Left lung (tissue), 10 donors: Measurements from ENCODE around the gene P2RY12. TPM values are rescaled to one million over a fixed set of nuclear protein-coding genes. Genes with fewer than 3 reads are reported as not detected.
A peak's percentile ranks its signal among the peaks of the same experiment; 100 is the strongest.

Experiments used
- ATAC-seq: fragments of 200-7000 bp; cut with Tn5 transposase; one replicate; pipeline ENCODE4 v1.9.1; 2020; ENCODE audit warnings: moderate library complexity
- DNase-seq, 4 donors: peaks; one replicate each; pipeline ENCODE4 v3.0.0-alpha.2; 2013 to 2020
- H3K27ac ChIP-seq, 2 donors: fragments of 200-600 bp; sonication (generic) in 1 of 2; one replicate each; pipeline versions ENCODE4 v1.5.0 to v1.8.0; 2020 to 2021
- H3K27me3 ChIP-seq, 2 donors: fragments of 200-600 bp; sonication (generic) in 1 of 2; one replicate each; pipeline versions ENCODE4 v1.5.0 to v1.8.0; 2020 to 2021
- H3K36me3 ChIP-seq, 2 donors: fragments of 200-600 bp; sonication (generic) in 1 of 2; one replicate each; pipeline versions ENCODE4 v1.5.0 to v1.8.0; 2020 to 2021
- H3K4me1 ChIP-seq, 2 donors: fragments of 200-600 bp; one replicate each; pipeline ENCODE4 v1.8.0; 2021
- H3K4me3 ChIP-seq, 2 donors: fragments of 200-600 bp; sonication (generic) in 1 of 2; one replicate each; pipeline versions ENCODE4 v1.5.0 to v1.8.0; 2020 to 2021; ENCODE audit warnings: mild to moderate bottlenecking in 1 of 2
- H3K9me3 ChIP-seq, 2 donors: fragments of 200-600 bp; sonication (generic) in 1 of 2; one replicate each; pipeline versions ENCODE4 v1.5.0 to v1.8.0; 2020 to 2021
- intact Hi-C, 2 donors: fragments of 100-400 bp; cut with DNase I; formaldehyde crosslinking; loops; one replicate each; pipeline versions ENCODE4 v1.11.2 to v1.14.2; 2022
- polyA plus RNA-seq, 6 donors: library from polyadenylated mRNA; unstranded; fragments of 120-200 nt; gene quantifications; one replicate each; pipeline ENCODE4 v1.2.1, GENCODE V29; 2013; ENCODE audit not compliant: insufficient read length in 6 of 6
- total RNA-seq, 2 donors: library from RNA; stranded (reverse); fragmentation: NEBNext Ultra II Directional; extraction: Animal tissue kit (Norgen Biotek cat#: 25700); gene quantifications; one replicate each; pipeline ENCODE4 v1.2.1, GENCODE V29; 2021
- TF ChIP-seq, protein P1 (sequence below), 2 donors: fragments of 200-600 bp; sonication (generic) in 1 of 2; IDR thresholded peaks; one replicate each; pipeline versions ENCODE4 v1.5.0 to v1.8.0; 2021; ENCODE audit warnings: antibody characterized with exemption in 2 of 2
- donor health status: DM: no; HTN: yes; CAD: no.
- donor health status: DM: no; HTN: no; CAD: no.

The P2RY12 gene
- total and polyA plus RNA-seq, 8 donors: 0.58 to 4.0 (median 1.4) TPM

DNA sequence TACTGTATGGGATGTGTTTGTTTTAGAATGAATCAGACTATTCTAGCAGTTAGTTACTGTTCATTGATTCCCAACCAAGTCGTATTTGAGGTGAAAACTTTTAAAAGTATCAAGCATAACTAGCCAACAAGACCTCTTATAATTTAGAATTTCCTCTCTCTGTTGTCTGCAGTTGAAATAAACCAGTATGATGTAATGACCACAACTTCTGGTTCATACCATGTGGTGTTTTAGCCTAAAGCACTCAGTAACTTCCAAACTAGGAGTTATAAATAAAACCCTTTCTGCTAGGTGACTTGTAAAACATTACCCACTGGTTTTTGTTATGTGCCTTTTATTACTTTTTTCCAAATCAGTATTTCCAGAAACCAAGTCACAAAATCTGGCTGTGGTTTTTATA is 19.8 kb upstream of the P2RY12 start:
- intact Hi-C loops: no loop called here
- no peaks in the 10 kb centered on the region for H3K36me3 ChIP-seq
- ATAC-seq (peak; percentile 32), DNase-seq (no peak)
- TF ChIP-seq, protein P1, sequence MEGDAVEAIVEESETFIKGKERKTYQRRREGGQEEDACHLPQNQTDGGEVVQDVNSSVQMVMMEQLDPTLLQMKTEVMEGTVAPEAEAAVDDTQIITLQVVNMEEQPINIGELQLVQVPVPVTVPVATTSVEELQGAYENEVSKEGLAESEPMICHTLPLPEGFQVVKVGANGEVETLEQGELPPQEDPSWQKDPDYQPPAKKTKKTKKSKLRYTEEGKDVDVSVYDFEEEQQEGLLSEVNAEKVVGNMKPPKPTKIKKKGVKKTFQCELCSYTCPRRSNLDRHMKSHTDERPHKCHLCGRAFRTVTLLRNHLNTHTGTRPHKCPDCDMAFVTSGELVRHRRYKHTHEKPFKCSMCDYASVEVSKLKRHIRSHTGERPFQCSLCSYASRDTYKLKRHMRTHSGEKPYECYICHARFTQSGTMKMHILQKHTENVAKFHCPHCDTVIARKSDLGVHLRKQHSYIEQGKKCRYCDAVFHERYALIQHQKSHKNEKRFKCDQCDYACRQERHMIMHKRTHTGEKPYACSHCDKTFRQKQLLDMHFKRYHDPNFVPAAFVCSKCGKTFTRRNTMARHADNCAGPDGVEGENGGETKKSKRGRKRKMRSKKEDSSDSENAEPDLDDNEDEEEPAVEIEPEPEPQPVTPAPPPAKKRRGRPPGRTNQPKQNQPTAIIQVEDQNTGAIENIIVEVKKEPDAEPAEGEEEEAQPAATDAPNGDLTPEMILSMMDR (IDR thresholded peaks at IDR 0.05): no peak
- no peak overlapping the region for H3K4me3 ChIP-seq
- H3K9me3 ChIP-seq: no peaks in the 10 kb centered on the region
- H3K27ac ChIP-seq: no peak overlapping the region
- H3K27me3 ChIP-seq: no peaks in the 10 kb centered on the region
- peaks cover 0 to 9% of the 10 kb centered on the region in 2 donors for H3K4me1 ChIP-seq

- H3K9me3 ChIP-seq: no peaks in the 10 kb centered on the region
- H3K27ac ChIP-seq: no peak overlapping the region
- no peak overlapping the region for H3K4me3 ChIP-seq
- DNase-seq (no peak), ATAC-seq (peak; percentile 16)
- H3K27me3 ChIP-seq: no peaks in the 10 kb centered on the region
- peaks cover 0 to 18% of the 10 kb centered on the region in 2 donors for H3K4me1 ChIP-seq
- no peaks in the 10 kb centered on the region for H3K36me3 ChIP-seq
- intact Hi-C loops: no loop called here
- TF ChIP-seq, protein P1 (IDR thresholded peaks at IDR 0.05): no peak
These were observed 18.7 kb upstream of the P2RY12 start for GRCh38 chr3:151403246-151403645.

DNA sequence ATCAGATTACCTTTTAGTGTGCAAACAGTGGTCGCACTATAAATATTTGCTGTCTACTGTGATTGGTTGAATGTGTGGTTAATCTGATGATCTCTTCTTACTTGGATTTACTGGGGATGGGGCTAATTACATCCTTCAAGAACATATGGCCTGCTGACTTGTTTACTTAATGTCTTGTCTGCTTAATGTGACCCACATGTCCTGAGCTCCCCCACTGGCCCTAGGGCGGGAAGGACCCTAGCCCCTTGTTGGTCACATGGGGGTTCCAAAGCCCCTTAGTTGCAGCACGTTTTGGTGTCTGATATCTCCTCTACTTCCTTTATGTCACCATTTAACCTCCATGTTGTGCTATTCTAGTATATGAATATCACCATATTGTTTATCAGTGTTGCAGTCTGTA is 17.8 kb upstream of the P2RY12 start:
- Histone ChIP-seq H3K9me3 (no peaks in the 10 kb centered on the region), H3K27ac (no peak overlapping the region), H3K27me3 (no peaks in the 10 kb centered on the region), H3K4me1 (peaks cover 0 to 18% of the 10 kb centered on the region in 2 donors), H3K36me3 (no peaks in the 10 kb centered on the region), H3K4me3 (no peak overlapping the region)
- no peak for ATAC-seq
- DNase-seq: no peak
- intact Hi-C loops: no loop called here
- TF ChIP-seq, protein P1 (IDR thresholded peaks at IDR 0.05): no peak

DNA sequence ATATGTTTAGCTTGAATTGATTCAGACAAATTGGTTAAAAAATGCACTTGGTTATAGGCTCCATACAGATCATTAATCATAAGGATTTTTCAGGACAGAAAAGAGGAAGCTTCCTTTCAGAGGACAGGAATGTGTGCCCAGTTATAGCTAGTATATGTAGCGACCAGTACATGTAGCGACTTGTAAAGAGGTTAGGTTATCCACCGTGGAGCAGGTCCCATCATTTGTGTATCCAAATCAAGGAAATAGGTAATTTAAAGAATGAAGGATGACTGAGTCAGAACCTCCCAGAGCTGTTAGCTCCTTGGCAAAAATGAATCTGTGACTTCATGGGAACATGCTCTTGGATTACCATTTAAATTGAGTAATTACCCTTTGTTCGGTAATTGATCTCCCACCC is 15.8 kb upstream of the P2RY12 start:
- ATAC-seq (no peak), DNase-seq (no peak)
- Histone ChIP-seq H3K9me3 (no peaks in the 10 kb centered on the region), H3K4me1 (peaks cover 0 to 18% of the 10 kb centered on the region in 2 donors), H3K27me3 (no peaks in the 10 kb centered on the region), H3K4me3 (no peak overlapping the region), H3K36me3 (no peaks in the 10 kb centered on the region), H3K27ac (no peak overlapping the region)
- TF ChIP-seq, protein P1 (IDR thresholded peaks at IDR 0.05): no peak
- intact Hi-C loops: no loop called here

- no peak overlapping the region for H3K4me3 ChIP-seq
- H3K36me3 ChIP-seq: no peaks in the 10 kb centered on the region
- peaks cover 0 to 11% of the 10 kb centered on the region in 2 donors for H3K4me1 ChIP-seq
- intact Hi-C loops: no loop called here
- TF ChIP-seq, protein P1 (IDR thresholded peaks at IDR 0.05): no peak
- H3K9me3 ChIP-seq: no peaks in the 10 kb centered on the region
- H3K27me3 ChIP-seq: no peaks in the 10 kb centered on the region
- no peak overlapping the region for H3K27ac ChIP-seq
- DNase-seq (no peak), ATAC-seq (no peak)
These were observed 14.3 kb upstream of the P2RY12 start for GRCh38 chr3:151398895-151399294.
